Dermis microvascular lymphatic vessel endothelial cell (primary cell): Measurements from ENCODE around the gene LSP1. TPM values are rescaled to one million over a fixed set of nuclear protein-coding genes. Genes with fewer than 3 reads are reported as not detected.

Source experiments
- DNase-seq, 2 donors: peaks; one replicate each; pipeline versions ENCODE4 v3.0.0 to v3.0.0-alpha.2; 2010; ENCODE audit warnings: low read depth in 2 of 2
- total RNA-seq: library from RNA; depleted of rRNA; stranded (reverse); fragments of >200 nt; gene quantifications from 2 replicates; pipeline ENCODE4 v1.2.1, GENCODE V29; 2014

The LSP1 gene
- total RNA-seq, 1 donor from 2014 or later, result under 0.01 TPM

GRCh38 chr11:1825039-1825740 lies 27.7 kb upstream of the LSP1 start:
- peak in 1 of 2 donors; percentile 18 for DNase-seq

DNA sequence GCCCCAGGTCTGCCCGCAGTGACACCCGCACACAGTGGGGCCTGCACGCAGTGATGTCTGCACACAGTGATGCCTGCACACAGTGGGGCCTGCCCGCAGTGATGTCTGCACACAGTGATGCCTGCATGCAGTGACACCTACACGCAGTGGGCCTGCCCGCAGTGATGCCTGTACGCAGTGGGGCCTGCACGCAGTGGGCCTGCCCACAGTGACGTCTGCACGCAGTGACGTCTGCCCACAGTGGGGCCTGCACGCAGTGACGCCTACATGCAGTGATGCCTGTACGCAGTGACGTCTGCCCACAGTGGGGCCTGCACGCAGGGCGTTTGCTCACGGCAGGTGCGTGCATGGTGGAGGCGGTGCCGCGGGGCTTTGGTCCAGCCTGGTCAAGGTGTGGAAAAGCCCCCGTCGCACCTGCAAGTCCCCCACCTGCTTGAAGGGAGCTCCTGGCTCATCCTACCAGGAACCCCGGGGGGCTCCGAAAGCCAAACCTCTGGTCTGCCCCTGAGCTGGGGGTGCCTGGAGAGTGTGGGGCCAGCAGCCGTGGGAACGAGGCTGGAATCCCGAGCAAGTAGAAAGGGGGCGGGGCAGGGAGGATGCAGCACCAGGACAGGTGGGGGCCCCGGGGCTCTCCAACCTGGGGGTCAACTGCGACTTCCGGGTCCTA lies 27.0 kb upstream of the LSP1 start:
- DNase-seq, result no peak

DNA sequence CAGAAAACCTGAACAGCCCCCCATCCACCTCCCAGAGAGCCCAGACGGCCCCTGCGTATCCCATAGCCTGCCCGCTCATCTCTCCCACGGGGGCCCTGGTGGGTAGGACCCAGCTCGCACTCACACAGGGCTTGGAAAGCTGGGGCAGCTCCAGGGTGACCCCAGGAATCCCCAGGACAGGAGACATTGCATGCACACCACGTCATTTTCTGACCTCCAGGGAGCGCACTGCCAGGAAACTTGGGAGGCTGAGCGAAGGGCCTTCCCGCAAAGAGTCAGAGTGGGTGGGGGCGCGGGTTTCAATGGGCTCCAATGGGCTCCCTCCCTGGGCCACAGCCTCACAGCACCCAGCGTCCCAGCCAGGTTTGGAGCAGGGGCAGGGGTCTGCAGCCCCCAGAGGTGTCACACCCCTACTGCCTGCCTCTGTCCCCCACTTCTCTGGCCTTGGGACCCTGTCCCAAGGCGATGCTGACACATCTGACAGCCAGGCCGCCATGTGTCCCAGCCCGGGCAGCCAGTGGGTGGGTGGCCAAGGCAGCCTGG lies 26.3 kb upstream of the LSP1 start:
- DNase-seq, result no peak

GRCh38 chr11:1827095-1827813 lies 25.6 kb upstream of the LSP1 start:
- DNase-seq, result peak; percentile 10 to 46

DNA sequence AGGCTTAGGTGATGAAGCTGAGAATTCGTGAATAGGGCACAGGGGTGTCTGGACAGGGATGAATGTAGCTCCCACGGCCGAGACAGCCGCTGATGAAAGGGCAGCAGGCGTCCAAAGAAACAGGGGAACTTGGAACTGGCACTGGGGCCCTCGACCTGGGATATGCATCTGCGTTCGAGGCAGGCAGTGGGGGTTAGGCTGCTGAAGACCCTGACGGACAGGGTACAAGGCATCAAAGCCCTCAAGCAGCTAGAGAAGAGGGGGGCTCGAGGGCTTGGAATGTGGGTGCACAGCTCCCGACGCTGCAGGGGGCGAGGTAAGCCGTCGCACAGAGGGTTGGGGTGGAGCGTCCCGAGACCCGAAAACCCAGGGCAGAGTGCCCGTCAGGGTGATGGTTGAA lies 25.0 kb upstream of the LSP1 start:
- DNase-seq, result no peak

DNA sequence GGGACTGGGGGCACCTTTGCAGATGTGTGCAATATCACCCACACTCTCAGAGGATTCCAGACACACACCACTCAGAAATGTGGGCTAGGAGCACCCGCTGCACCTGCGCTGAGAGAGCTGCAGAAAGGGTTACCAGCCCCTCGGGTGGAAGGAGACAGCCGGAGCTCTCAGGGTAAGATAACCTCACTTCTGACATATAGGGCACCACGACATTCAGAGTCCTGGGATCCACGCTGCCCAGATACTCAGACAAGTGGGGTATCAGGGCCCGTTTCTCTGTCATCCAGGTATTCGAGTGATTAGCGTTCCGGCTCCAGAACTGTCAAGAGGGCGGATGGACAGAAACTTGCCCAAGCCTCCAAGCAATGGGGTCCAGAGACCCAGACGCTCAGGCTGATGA lies 24.3 kb upstream of the LSP1 start:
- DNase-seq, result no peak

- DNase-seq, result no peak
Observed at GRCh38 chr11:1829039-1829820, 23.7 kb upstream of the LSP1 start.

- no peak for DNase-seq
Observed at GRCh38 chr11:1830004-1830321, 22.9 kb upstream of the LSP1 start.

GRCh38 chr11:1830322-1831223 lies 22.3 kb upstream of the LSP1 start:
- no peak for DNase-seq

GRCh38 chr11:1831338-1832210 lies 21.3 kb upstream of the LSP1 start:
- no peak for DNase-seq

GRCh38 chr11:1832211-1832919 lies 20.5 kb upstream of the LSP1 start:
- peak in 1 of 2 donors; percentile 25 for DNase-seq

- DNase-seq, result no peak
Observed at GRCh38 chr11:1832920-1833295, 20.0 kb upstream of the LSP1 start.

- no peak for DNase-seq
Observed at GRCh38 chr11:1834062-1834610, 18.7 kb upstream of the LSP1 start.

DNA sequence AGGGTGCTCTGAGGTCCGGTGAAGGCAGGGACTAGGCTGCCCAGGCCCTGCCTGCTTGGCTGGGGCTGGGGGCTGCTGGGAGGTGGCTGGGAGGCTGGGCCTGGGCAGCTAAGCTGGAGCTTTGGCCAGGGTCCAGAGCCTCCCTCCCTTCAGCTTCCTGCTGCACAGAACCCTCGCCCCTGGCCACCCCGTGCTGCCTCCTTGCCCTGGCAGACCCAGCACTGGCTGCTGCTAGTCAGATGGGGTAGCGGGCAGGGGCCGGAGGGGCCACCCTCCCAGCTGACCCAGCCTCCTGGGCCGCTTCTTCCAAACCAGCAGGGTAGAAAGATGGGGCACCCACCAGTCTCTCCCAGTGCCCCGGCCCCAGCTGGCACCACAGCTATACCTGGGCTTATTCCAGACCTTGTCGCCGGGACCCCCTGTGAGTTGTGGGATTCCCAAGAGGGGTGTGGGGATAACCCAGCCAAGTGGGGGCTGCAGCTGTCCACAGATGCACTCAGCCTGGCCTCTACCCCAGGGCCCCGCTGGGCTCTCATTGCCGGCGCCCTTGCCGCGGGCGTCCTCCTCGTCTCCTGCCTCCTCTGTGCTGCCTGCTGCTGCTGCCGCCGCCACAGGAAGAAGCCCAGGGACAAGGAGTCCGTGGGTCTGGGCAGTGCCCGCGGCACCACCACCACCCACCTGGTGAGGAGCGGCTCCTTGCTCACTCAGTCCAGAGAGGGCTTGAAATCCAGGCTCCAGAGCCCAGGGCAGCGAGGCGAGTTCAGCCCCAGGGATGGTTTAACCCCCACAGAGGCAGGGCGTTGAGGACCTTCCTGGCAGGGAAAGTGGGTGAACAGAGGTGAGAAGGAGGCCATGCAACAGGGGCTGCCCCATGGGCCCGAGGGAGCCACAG lies 17.9 kb upstream of the LSP1 start, which contains the start of gene SYT8:
TSS of gene SYT8 (plus strand) at position 212 of the 892 bp plus-strand sequence. CDS start at position 328, 116 bp downstream.
- DNase-seq, result no peak

GRCh38 chr11:1835671-1836010 lies 17.2 kb upstream of the LSP1 start:
- DNase-seq, result no peak

DNA sequence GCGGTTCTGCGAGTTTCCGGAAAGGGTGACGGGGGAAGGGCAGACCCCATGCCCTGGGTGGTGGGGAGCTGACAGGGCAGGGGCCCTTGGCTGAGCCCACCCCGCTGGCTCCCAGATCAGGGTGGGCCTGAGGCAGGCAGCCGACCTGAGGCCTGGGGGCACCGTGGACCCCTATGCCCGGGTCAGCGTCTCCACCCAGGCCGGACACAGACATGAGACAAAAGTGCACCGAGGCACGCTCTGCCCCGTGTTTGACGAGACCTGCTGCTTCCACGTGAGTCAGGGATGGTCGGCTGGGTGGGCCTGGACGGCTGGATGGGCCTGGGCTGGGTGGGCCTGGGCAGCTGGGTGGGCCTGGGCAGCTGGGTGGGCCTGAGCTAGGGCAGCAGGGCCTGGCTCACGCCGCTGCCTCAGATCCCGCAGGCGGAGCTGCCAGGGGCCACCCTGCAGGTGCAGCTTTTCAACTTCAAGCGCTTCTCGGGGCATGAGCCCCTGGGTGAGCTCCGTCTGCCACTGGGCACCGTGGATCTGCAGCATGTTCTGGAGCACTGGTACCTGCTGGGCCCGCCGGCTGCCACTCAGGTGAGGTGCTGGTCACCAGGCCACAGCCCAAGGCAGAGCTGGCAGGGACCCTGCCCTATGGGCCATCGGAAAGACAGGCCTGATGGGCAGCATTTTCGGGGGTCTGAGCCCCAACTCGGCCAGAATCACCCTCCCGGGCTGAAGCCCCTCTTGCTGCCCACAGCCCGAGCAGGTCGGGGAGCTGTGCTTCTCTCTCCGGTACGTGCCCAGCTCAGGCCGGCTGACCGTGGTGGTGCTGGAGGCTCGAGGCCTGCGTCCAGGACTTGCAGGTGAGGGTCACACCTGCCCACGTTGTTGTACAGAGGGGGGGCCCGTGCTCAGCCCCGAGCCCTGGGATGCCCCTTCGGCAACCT lies 16.6 kb upstream of the LSP1 start:
- DNase-seq, result no peak
